Measurements from ENCODE around the gene CAPG.

CAPG gene

DNA sequence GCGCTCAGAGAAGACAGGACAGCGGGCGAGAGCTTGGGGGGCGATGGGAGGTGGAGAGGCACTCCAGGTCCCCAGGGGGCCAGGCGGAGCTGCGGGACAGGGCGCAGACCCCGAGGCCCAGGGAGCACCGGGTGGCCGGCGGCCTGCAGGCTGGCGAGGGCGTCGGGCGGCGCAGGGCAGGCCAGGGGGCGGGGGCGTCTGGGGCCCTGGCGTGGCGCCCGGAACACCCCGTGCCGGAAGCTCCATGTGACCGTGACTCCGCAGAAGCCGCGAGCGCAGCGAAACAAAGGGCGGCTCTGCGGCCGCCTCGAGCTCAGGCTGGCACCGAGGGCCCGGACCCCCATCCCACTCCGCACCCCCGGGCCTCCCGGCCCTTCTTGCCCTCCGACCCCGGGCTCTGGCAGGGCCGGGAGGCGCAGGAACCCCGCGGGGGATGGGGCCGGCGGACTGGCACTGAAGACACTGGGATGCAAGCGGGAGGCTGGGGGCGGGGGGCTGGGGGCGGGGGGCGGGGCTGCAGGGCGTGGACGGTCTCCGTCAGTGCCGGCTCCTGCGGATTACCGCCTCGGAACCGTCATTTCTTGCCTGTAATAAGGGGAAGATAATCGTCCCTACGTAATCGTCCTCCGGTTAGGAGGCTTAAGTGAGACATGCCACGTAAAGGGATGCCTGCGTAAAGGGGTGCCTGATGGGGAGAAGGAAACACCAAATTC is 27.5 kb upstream of the CAPG start:
- Histone ChIP-seq H3K36me3 (ENCODE audit: control insufficient read depth, insufficient read depth, low read length) (no peaks in the 10 kb centered on the region), H3K9ac (ENCODE audit: low read depth, low read length) (peak overlapping the region; percentile 52; the same call in 1 of the 2 replicates), H3K4me1 (ENCODE audit: control insufficient read depth, insufficient read depth, low read length) (peaks cover 21% of the 10 kb centered on the region), H3K4me3 (ENCODE audit: low read depth, low read length) (peak overlapping the region; percentile 50; the same call in 1 of the 2 replicates), H3K27ac (ENCODE audit: low read depth, low read length) (peak overlapping the region; percentile 27), H3K9me3 (ENCODE audit: control insufficient read depth, insufficient read depth, low read length) (no peaks in the 10 kb centered on the region), H3K27me3 (ENCODE audit: control insufficient read depth, insufficient read depth, low read length) (peaks cover 3% of the 10 kb centered on the region; the same call in 1 of the 2 replicates)

DNA sequence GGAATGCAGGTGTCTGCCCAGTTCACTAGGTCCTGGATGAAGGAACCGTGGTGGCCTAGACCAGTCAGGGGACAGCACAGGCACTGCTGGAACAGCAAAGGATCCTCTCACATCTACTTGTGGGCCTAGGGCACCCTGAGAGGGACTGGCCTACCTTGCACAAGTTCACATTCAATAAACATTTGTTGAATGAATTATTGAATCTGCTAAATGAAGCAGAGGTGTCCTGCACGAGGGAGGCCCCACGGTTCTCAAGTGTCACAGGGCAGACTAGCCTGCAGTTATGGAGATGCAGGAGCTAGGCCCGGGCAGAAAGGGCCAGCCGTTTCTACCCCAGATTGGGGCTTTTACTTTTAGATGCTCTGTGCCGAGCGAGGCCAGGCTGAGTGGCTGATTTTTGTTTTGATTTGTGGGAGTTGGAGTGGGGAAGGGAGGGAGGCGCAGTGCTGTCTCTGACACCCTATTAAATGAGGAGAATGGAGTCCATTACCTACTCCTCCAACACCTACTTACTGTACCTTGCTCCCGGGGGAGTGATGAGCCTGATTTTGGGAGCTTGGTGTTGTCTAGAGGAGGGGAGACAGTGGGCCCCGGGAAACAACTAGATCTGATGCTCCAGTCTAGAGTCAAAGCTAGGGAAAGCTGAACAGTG is 26.8 kb upstream of the CAPG start:
- no peaks in the 10 kb centered on the region for H3K36me3 ChIP-seq (ENCODE audit: control insufficient read depth, insufficient read depth, low read length)
- H3K27me3 ChIP-seq (ENCODE audit: control insufficient read depth, insufficient read depth, low read length): peaks cover 3% of the 10 kb centered on the region; the same call in 1 of the 2 replicates
- H3K4me3 ChIP-seq (ENCODE audit: low read depth, low read length): peak overlapping the region; percentile 41; the same call in 1 of the 2 replicates
- H3K27ac ChIP-seq (ENCODE audit: low read depth, low read length): peak overlapping the region; percentile 27
- H3K9ac ChIP-seq (ENCODE audit: low read depth, low read length): peak overlapping the region; percentile 52; the same call in 1 of the 2 replicates
- peaks cover 22% of the 10 kb centered on the region for H3K4me1 ChIP-seq (ENCODE audit: control insufficient read depth, insufficient read depth, low read length)
- H3K9me3 ChIP-seq (ENCODE audit: control insufficient read depth, insufficient read depth, low read length): no peaks in the 10 kb centered on the region

DNA sequence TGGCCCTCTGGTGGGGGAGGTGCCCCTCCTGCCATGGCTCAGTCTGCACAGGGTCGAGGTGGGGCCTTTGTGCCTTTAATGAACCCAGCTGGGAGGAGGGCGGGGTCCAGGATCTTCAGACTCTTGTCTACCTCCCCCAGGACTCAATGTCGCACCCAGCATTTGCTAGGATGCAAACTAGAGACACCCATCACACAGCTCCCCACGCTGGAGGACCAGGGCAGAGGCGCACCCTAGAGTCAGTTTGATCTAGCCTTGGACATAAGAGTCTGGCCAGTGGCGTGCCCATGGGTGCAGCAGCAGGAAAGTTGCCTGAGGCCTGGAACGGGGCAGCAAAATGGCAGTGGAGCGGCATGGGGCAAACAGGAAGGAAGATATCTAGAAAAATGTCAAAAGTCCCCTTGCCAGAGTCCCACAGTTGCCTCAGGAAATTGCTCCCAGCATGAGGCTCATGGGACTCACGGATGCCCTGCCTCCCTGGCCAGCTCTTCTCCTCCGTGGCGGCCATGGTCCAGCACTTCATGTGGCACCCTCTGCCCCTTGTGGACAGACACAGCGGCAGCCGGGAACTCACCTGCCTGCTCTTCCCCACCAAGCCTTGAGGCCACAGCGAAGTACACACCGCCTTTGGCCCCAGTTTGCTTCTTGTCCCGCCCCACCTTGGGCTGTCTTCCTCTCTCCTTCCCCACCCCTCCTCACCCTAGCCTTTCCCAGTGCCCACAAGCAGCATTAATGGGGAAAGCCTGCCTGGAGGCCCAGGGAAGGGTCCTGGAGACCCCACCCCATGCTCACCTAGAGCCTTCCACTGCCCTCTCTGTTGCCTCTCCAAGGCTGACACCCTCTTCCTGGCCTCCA is 26.0 kb upstream of the CAPG start:
- no peak overlapping the region for H3K9ac ChIP-seq (ENCODE audit: low read depth, low read length)
- H3K27me3 ChIP-seq (ENCODE audit: control insufficient read depth, insufficient read depth, low read length): peaks cover 3% of the 10 kb centered on the region; the same call in 1 of the 2 replicates
- no peak overlapping the region for H3K27ac ChIP-seq (ENCODE audit: low read depth, low read length)
- H3K4me3 ChIP-seq (ENCODE audit: low read depth, low read length): no peak overlapping the region
- no peaks in the 10 kb centered on the region for H3K9me3 ChIP-seq (ENCODE audit: control insufficient read depth, insufficient read depth, low read length)
- H3K4me1 ChIP-seq (ENCODE audit: control insufficient read depth, insufficient read depth, low read length): peaks cover 29% of the 10 kb centered on the region
- no peaks in the 10 kb centered on the region for H3K36me3 ChIP-seq (ENCODE audit: control insufficient read depth, insufficient read depth, low read length)

DNA sequence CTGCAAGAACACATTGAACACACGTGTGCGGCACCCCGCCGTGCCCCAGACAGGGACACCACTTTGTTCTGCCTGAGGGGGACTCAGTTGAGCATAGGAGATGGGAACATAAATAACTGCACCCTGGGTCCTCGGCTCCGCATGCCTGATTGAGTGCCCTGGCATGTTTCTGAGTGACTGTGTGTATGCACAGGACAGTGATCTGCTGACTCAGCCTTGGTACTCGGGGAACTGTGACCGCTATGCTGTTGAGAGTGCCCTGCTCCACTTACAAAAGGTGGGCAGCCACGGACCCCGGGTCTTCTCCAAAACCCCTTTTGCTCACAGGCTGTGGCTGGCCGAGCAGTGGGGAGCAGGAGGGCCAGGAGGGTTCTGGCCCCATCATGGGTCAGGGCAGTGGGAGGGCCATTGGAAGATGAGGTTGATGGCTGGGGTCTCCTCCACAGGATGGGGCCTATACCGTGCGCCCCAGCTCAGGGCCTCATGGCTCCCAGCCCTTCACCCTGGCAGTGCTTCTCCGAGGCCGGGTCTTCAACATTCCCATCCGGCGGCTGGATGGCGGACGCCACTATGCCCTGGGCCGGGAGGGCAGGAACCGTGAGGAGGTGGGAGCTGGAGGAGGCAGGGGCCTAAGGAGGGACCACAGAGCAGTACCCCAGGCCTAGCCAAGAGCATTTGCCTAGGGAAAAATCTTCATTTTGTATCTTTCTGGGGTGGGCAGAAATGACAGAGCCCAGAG is 25.2 kb upstream of the CAPG start:
- Histone ChIP-seq H3K4me3 (ENCODE audit: low read depth, low read length) (no peak overlapping the region), H3K27ac (ENCODE audit: low read depth, low read length) (no peak overlapping the region), H3K4me1 (ENCODE audit: control insufficient read depth, insufficient read depth, low read length) (peaks cover 31% of the 10 kb centered on the region), H3K36me3 (ENCODE audit: control insufficient read depth, insufficient read depth, low read length) (no peaks in the 10 kb centered on the region), H3K9ac (ENCODE audit: low read depth, low read length) (no peak overlapping the region), H3K9me3 (ENCODE audit: control insufficient read depth, insufficient read depth, low read length) (no peaks in the 10 kb centered on the region), H3K27me3 (ENCODE audit: control insufficient read depth, insufficient read depth, low read length) (peaks cover 3% of the 10 kb centered on the region; the same call in 1 of the 2 replicates)

DNA sequence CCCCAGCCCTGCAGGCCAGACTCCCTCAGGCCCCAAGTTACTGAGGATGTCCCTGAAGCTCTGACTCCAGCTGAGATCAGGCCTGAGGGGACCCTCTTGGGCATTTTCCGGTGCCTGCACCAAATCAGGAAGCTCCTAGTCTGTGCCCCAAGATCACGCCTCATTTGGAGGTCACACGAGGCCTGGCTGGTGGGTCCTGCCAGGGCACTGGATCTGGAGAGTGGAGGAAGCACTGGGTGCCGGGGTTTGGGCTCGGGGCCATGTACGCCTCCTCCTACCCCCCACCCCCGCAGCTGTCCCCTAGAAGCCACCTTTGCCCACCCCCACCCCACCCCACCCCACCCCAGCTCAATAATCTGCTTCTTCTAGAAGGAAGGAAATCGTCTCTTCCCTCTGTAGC is 24.5 kb upstream of the CAPG start:
- H3K9ac ChIP-seq (ENCODE audit: low read depth, low read length): no peak overlapping the region
- H3K36me3 ChIP-seq (ENCODE audit: control insufficient read depth, insufficient read depth, low read length): no peaks in the 10 kb centered on the region
- peaks cover 7% of the 10 kb centered on the region; the same call in 1 of the 2 replicates for H3K27me3 ChIP-seq (ENCODE audit: control insufficient read depth, insufficient read depth, low read length)
- H3K4me3 ChIP-seq (ENCODE audit: low read depth, low read length): no peak overlapping the region
- H3K27ac ChIP-seq (ENCODE audit: low read depth, low read length): no peak overlapping the region
- H3K4me1 ChIP-seq (ENCODE audit: control insufficient read depth, insufficient read depth, low read length): peaks cover 36% of the 10 kb centered on the region
- no peaks in the 10 kb centered on the region for H3K9me3 ChIP-seq (ENCODE audit: control insufficient read depth, insufficient read depth, low read length)

DNA sequence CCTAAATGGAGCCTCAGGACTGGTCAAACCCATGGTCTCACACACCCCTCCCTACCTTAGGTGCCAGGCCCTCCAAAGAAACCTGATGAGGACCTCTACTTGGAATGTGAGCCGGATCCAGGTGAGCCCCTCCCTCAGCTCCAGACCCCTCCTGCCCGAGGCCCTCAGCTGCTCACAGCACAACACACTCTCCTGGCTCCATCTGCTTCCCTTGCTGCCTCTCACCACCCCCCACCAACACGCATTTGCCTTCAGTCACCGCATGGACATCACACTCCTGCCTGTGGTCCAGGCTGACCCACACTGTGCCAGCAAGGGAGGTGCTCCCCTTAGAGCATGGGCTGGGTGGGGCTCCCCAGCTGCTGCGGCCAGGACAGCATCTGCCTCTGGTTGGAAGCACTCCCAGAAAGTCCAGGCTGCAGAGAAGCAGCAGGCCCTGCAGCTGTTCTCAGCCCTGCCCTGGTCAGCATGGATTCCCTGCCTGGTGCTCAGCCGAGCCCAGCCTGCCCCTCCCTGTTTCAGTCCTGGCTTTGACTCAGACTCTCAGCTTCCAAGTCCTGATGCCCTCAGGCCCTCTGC is 23.4 kb upstream of the CAPG start:
- H3K27ac ChIP-seq (ENCODE audit: low read depth, low read length): no peak overlapping the region
- no peaks in the 10 kb centered on the region for H3K36me3 ChIP-seq (ENCODE audit: control insufficient read depth, insufficient read depth, low read length)
- peaks cover 42% of the 10 kb centered on the region for H3K4me1 ChIP-seq (ENCODE audit: control insufficient read depth, insufficient read depth, low read length)
- H3K9ac ChIP-seq (ENCODE audit: low read depth, low read length): no peak overlapping the region
- H3K27me3 ChIP-seq (ENCODE audit: control insufficient read depth, insufficient read depth, low read length): peaks cover 17% of the 10 kb centered on the region
- H3K4me3 ChIP-seq (ENCODE audit: low read depth, low read length): no peak overlapping the region
- no peaks in the 10 kb centered on the region for H3K9me3 ChIP-seq (ENCODE audit: control insufficient read depth, insufficient read depth, low read length)

DNA sequence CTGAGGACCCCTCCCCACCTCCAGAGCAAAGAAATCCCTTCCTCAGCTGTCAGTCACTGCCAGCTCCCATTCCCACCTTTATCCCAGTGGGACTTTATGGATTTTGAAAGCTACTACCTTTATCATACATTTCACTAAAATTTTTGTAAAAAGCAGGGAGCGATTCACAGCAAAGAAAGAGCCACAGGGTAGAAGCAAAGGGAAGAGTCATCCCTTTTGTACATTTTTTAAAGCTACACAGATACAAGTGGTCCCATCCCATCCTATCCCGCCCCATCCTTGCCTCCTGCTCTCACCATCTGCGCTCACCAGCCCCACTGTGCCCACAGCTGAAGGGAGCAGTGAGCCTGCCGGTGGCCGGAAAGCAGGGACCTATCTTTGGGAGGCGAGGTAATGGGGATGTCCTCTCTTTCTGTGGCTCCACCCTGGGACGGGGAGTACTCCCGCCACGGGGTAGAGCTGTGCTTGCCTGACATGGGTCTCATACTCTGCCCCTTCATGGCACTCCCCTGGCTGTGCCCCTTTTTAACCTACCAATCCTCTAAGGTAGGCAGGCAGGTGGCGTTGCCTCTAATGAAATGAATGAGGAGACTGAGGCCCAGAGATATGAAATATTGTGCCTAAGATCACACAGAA is 21.5 kb upstream of the CAPG start:
- Histone ChIP-seq H3K9ac (ENCODE audit: low read depth, low read length) (no peak overlapping the region), H3K4me3 (ENCODE audit: low read depth, low read length) (peak overlapping the region; percentile 38), H3K9me3 (ENCODE audit: control insufficient read depth, insufficient read depth, low read length) (no peaks in the 10 kb centered on the region), H3K4me1 (ENCODE audit: control insufficient read depth, insufficient read depth, low read length) (peaks cover 40% of the 10 kb centered on the region), H3K36me3 (ENCODE audit: control insufficient read depth, insufficient read depth, low read length) (no peaks in the 10 kb centered on the region), H3K27ac (ENCODE audit: low read depth, low read length) (peak overlapping the region; percentile 79), H3K27me3 (ENCODE audit: control insufficient read depth, insufficient read depth, low read length) (peaks cover 16% of the 10 kb centered on the region)

DNA sequence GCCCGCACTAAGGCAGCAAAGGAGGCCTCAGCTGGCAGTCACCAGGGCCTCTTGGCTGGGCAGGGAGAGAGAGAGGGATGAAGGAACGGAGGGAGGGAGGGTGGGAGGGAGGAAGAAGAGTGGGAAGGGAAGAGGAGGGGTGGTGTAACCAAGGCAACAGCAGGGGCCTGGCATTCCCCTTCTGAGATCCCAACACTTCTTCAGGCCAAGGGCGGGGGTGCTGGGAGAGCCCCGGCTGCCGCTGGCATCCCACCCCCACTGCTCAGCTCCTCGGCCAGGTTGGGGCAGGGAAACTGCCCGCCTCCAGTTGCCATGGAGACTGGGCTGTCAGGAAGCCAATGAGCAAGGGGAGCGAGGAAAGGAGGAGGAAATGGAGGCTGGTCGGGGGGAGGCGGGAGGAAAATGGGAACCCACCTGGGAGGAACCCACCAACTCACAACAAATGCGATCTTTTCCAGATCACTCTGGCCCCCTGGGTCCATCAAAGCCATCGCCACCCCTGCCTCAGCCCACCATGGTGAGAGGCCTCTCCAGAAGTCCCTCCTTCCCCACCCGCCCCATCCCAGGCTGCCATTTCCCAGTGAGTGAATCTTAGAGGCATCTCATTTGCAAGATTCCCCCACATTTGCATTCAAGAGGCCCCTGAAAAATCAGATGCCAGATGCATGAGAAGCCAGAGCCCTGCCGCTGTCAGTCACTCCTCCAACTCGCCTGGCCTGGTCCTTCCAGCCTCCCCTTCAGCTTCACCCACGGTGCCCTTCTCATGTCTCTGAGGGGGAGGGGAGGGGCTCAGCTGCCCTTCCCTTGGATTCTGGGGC is 20.8 kb upstream of the CAPG start:
- no peak overlapping the region for H3K9ac ChIP-seq (ENCODE audit: low read depth, low read length)
- peak overlapping the region; percentile 79 for H3K27ac ChIP-seq (ENCODE audit: low read depth, low read length)
- peak overlapping the region; percentile 48 for H3K4me3 ChIP-seq (ENCODE audit: low read depth, low read length)
- H3K27me3 ChIP-seq (ENCODE audit: control insufficient read depth, insufficient read depth, low read length): peaks cover 16% of the 10 kb centered on the region
- H3K4me1 ChIP-seq (ENCODE audit: control insufficient read depth, insufficient read depth, low read length): peaks cover 38% of the 10 kb centered on the region
- no peaks in the 10 kb centered on the region for H3K36me3 ChIP-seq (ENCODE audit: control insufficient read depth, insufficient read depth, low read length)
- no peaks in the 10 kb centered on the region for H3K9me3 ChIP-seq (ENCODE audit: control insufficient read depth, insufficient read depth, low read length)

DNA sequence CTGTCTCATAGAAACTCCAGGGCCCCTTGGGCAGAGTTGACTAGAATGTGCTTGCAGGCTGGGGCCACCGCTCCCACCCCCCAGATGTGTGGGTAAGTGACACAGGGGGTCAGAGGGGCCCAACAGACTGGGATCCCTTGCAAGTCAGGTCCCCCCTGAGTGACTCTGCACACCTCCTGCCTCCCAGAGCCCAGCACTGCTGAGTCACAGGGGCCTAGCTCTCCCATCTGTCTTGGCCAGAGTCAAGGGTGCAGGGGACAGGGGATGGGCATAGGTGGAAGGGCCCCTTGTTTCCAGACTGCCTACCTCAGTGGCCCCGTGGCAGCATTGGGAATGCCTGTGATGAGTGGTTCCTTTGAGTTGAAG is 19.7 kb upstream of the CAPG start:
- H3K9ac ChIP-seq (ENCODE audit: low read depth, low read length): no peak overlapping the region
- no peaks in the 10 kb centered on the region for H3K9me3 ChIP-seq (ENCODE audit: control insufficient read depth, insufficient read depth, low read length)
- no peaks in the 10 kb centered on the region for H3K36me3 ChIP-seq (ENCODE audit: control insufficient read depth, insufficient read depth, low read length)
- H3K4me1 ChIP-seq (ENCODE audit: control insufficient read depth, insufficient read depth, low read length): peaks cover 38% of the 10 kb centered on the region
- H3K4me3 ChIP-seq (ENCODE audit: low read depth, low read length): no peak overlapping the region
- no peak overlapping the region for H3K27ac ChIP-seq (ENCODE audit: low read depth, low read length)
- H3K27me3 ChIP-seq (ENCODE audit: control insufficient read depth, insufficient read depth, low read length): peaks cover 16% of the 10 kb centered on the region
